Endothelial cell of umbilical vein (primary cell): ENCODE data around the gene APLN.

Experiments
- EZH2 ChIP-seq: IDR thresholded peaks from 2 replicates; pipeline ENCODE4 v1.6.1; 2012; ENCODE audit warnings: borderline replicate concordance, low read depth, mild to moderate bottlenecking, moderate library complexity, low read length, inconsistent platforms; ENCODE audit not compliant: severe bottlenecking
- JUN ChIP-seq: IDR thresholded peaks from 2 replicates; pipeline ENCODE4 v1.6.1; 2011; ENCODE audit warnings: borderline replicate concordance, low read depth; ENCODE audit not compliant: insufficient read length, insufficient read depth
- POLR2A ChIP-seq: IDR thresholded peaks from 2 replicates; pipeline ENCODE4 v1.6.1; 2012; ENCODE audit warnings: low read depth, mild to moderate bottlenecking, control low read depth, low read length
- POLR2AphosphoS5 ChIP-seq: IDR thresholded peaks from 2 replicates; pipeline ENCODE4 v1.6.1; 2012; ENCODE audit warnings: low read depth, mild to moderate bottlenecking, control low read depth, low read length, moderate library complexity; ENCODE audit not compliant: insufficient read depth
- TF ChIP-seq, protein P1 (sequence below), 2 donors: IDR thresholded peaks; 1 replicate in 1 of 2; 2 replicates in 1 of 2; pipeline ENCODE4 v1.5.1; 2011; ENCODE audit warnings: low read length in 2 of 2, mild to moderate bottlenecking in 2 of 2, moderate library complexity in 2 of 2, control low read depth in 1 of 2, inconsistent platforms in 1 of 2, low read depth in 1 of 2; ENCODE audit not compliant: insufficient read depth in 1 of 2; ENCODE audit errors: extremely low read depth in 1 of 2
- TF ChIP-seq, protein P2 (sequence below): IDR thresholded peaks from 2 replicates; pipeline ENCODE4 v1.6.1; 2011; ENCODE audit not compliant: insufficient read depth, insufficient read length

DNA sequence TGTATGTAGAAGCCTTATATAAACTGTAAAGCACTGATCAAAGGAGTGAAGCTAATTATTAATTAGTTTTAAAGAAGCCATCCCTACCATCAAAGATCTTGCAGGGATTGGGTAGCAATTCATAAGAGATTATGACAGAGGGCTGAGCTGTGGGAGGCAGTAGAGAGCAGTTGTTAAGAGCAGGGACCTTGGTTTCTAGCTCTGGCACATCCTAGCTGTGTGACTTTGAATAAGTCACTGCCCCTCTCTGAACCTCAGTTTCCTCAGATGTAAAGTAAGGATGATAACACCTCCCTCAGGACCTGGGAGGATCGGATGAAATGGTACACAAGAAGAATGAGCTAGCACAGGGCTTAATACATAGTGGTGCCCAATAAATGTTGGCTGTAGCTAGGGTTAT is 45.4 kb downstream of the APLN start:
- no peak for TF ChIP-seq POLR2A
- no peak for TF ChIP-seq POLR2AphosphoS5
- TF ChIP-seq, protein P1, sequence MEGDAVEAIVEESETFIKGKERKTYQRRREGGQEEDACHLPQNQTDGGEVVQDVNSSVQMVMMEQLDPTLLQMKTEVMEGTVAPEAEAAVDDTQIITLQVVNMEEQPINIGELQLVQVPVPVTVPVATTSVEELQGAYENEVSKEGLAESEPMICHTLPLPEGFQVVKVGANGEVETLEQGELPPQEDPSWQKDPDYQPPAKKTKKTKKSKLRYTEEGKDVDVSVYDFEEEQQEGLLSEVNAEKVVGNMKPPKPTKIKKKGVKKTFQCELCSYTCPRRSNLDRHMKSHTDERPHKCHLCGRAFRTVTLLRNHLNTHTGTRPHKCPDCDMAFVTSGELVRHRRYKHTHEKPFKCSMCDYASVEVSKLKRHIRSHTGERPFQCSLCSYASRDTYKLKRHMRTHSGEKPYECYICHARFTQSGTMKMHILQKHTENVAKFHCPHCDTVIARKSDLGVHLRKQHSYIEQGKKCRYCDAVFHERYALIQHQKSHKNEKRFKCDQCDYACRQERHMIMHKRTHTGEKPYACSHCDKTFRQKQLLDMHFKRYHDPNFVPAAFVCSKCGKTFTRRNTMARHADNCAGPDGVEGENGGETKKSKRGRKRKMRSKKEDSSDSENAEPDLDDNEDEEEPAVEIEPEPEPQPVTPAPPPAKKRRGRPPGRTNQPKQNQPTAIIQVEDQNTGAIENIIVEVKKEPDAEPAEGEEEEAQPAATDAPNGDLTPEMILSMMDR (IDR thresholded peaks at IDR 0.05; ENCODE audit: extremely low read depth in 1 of 2, insufficient read depth in 1 of 2, low read depth in 1 of 2, low read length in 2 of 2), result peak; percentile 10 to 14
- TF ChIP-seq EZH2, result no peak
- TF ChIP-seq, protein P2, sequence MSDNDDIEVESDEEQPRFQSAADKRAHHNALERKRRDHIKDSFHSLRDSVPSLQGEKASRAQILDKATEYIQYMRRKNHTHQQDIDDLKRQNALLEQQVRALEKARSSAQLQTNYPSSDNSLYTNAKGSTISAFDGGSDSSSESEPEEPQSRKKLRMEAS, result no peak
- TF ChIP-seq JUN, result no peak
